Left kidney (tissue), 8 donors: Measurements from ENCODE around the gene TICAM2. TPM values are rescaled to one million over a fixed set of nuclear protein-coding genes. Genes with fewer than 3 reads are reported as not detected.
"Not testable (repeated sequence)": the region's sequence is repeated elsewhere in the genome, so short reads cannot be mapped to it uniquely, and the experiment has no call there.

Experiments
- DNase-seq: peaks from one replicate; pipeline ENCODE4 v3.0.0-alpha.2; 2013
- long read RNA-seq, 8 donors: transcript quantifications; one replicate each; lab custom pipeline, GENCODE V29; 2026
- polyA plus RNA-seq: library from polyadenylated mRNA; unstranded; fragments of 120-200 nt; gene quantifications from one replicate; pipeline ENCODE4 v1.2.1, GENCODE V29; 2013; ENCODE audit not compliant: insufficient read length

TICAM2 gene, protein sequence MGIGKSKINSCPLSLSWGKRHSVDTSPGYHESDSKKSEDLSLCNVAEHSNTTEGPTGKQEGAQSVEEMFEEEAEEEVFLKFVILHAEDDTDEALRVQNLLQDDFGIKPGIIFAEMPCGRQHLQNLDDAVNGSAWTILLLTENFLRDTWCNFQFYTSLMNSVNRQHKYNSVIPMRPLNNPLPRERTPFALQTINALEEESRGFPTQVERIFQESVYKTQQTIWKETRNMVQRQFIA
- 2.1 TPM for polyA plus RNA-seq
- long read RNA-seq, donor 1, partial matches to known transcripts = 0 of 1 reads
- long read RNA-seq, donor 1, other reads (novel, unspliced or antisense) = 0 of 1 reads
- long read RNA-seq, donor 2, partial matches to known transcripts = 0 of 1 reads
- long read RNA-seq, donor 2, other reads (novel, unspliced or antisense) = 0 of 1 reads
- long read RNA-seq, donor 3, partial matches to known transcripts = 0 of 2 reads
- long read RNA-seq, donor 3, other reads (novel, unspliced or antisense) = 0 of 2 reads
- long read RNA-seq, donor 4 = 0 reads
- long read RNA-seq, donor 5 = 0 reads
- long read RNA-seq, donor 6, partial matches to known transcripts = 0 of 2 reads
- long read RNA-seq, donor 6, other reads (novel, unspliced or antisense) = 0 of 2 reads
- long read RNA-seq, donor 7, partial matches to known transcripts = 0 of 2 reads
- long read RNA-seq, donor 7, other reads (novel, unspliced or antisense) = 0 of 2 reads
- long read RNA-seq, donor 8 = 0 reads

- DNase-seq = peak; percentile 43
Measured at GRCh38 chr5:115601701-115602590, at the start of gene TICAM2. Gene TICAM2 (minus strand): TSS chr5:115602479. CDS start chr5:115581256, 21,223 bp downstream.

DNA sequence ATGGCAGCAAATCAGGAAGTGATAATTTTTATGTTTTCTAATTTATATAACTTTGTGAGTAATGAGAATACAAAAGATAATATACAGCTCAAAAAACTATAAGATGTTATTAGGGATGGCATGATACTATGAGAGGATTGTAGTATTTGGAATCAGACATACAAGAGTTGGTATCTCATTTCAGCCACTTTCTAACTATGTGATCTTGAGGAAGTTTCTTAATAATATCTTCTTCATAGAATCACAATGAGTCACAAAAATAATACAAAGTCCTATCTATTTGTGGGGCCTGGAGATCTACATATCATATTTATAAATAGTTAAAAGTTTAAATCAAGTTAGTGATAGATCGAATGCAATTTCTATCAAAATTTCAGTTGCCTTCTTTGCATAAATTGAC, 47.3 kb upstream of the TICAM2 start:
- no peak for DNase-seq

DNA sequence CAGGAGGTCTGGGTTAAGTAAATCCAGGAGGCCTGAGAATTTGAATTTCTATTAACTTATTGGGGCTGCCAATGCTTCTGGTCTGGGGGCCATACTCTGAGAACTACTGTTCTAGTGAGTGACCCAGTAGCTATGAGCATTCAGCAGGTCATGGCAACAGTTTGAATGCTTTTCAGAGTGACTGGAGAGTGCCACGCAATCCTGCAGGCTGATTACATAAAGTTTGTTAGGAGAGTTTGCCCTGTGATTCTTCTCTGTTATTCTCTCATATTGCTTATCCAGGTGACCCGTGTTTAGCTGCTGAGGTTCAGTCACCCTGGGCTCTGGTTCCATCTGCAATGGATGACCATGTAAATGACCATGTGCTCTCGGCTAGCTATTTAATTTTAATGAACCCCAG, 45.8 kb upstream of the TICAM2 start:
- no peak for DNase-seq

- not testable (repeated sequence) for DNase-seq
Measured at GRCh38 chr5:115645386-115645785, 43.1 kb upstream of the TICAM2 start.

DNA sequence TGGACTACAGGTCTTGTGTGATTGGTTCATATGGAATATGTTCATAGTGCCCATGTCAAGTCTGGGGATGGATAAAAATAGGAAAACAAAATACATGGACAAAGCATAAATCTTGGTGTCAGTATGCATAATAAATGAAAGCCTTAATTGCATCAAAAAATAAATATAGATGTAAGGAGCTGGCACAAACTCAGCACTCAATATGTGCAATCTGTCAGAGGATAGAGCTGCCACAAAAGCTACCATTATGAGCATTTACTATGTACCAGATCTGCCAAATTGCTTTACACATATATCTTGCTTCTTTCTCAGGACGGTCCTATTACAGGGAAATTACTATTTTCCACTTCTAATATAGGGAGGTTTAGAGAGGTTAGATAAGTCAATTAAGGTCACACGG, 41.8 kb upstream of the TICAM2 start:
- DNase-seq = no peak

DNA sequence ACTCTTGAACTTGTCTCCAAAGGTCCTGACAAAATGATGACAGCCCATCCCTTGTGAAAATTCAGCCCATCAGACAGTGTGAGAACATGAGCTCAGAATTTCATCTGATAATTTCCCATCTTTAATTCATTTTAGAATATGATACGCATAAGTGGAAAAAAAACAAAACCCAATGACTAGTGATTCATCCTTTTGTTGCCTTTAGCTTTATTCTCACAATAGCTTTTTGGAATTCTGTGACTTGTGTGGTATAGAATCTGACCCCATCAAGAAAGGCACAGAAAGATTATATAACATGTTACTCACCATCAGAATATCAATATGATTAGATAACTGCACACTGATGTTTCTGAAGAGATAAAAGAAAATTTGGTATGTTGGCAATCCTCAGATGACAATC, 39.7 kb upstream of the TICAM2 start:
- DNase-seq = no peak

- DNase-seq = no peak
Measured at GRCh38 chr5:115640274-115640673, 38.0 kb upstream of the TICAM2 start.

- no peak for DNase-seq
Measured at GRCh38 chr5:115639377-115639776, 37.1 kb upstream of the TICAM2 start.

GRCh38 chr5:115637507-115637906, 35.2 kb upstream of the TICAM2 start:
- DNase-seq = no peak

DNA sequence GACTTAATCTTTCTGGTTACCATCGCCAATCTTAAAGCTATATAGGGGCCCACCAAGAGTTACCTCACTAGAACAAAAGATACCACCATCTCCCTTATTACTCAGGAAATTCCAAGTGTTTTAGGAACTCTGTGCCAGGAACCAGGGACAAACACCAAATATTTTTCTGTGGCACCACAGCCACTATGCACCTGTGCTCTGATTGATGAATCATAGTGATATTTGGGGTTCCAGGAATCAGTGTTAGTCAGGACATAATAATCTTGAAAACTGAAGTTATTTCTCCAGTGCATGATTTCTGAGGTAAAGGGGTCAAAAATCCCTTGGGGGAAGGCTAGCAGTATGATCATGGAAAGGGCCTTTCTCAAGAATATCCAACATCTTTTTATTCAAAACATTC, 33.7 kb upstream of the TICAM2 start:
- DNase-seq = no peak

GRCh38 chr5:115634343-115635132, 32.3 kb upstream of the TICAM2 start:
- DNase-seq = peak; percentile 86

DNA sequence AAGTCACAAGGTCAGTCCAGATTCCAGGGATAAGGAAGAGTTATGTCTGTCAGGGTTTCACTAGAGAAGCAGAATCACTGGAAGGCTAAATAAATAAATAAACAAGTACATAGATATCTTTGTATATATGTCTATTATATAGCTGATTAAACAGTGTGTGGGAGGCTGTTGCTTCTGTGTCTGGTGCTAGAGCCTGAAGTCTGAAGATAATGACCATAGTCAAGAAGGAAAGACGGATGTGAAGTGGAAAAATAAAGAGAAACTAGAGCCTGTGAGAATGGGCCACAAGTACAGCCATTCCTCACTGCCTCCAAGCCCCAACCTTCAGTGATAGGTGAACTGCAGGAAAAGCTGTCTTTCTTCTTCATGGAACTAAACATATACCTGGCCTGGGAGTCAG, 27.6 kb upstream of the TICAM2 start:
- no peak for DNase-seq

DNA sequence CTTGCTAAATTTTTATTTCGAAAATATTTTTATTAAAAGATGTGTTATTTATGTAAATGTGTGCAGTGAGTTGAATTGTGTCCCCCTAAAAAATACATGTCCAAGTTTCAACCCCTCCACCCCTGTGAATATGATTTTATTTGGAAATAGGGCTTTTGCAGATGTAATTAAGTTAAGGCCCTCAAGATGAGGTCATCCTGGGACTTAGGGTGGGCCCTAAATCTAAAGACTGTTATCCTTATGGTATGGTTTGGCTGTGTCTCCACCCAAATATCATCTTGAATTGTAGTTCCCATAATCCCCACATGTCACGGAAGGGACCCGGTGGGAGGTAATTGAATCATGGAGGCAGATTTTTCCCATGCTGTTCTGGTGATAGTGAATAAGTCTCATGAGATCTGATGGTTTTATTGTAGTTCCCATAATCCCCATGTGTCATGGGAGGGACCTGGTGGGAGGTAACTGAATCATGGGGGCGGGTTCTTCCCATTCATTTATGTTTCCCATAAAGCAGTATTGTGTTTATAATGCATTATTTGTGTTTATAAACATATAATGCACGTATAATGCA, 25.1 kb upstream of the TICAM2 start:
- DNase-seq = no peak

DNA sequence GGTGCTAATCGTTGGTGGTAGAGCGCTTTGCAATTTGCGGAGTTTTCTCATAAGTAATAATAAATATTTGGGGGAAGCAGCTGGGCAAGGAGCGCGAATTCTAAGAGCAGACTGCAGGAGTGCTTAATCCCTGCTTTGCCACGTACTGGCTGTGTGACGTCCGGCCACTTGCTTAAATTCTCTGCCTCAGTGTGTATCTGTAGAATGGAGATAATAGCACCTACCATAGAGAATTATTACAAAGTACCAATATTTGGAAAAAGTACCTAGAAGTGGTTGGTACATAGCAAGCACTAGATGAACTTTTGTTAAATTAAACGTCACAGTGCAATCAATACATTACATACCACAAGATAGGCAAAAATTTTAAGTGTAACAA, 24.2 kb upstream of the TICAM2 start:
- DNase-seq = no peak

- DNase-seq = peak; percentile 97
Measured at GRCh38 chr5:115625579-115626444, 23.5 kb upstream of the TICAM2 start, which contains the start of gene TMED7. Gene TMED7 (minus strand): TSS chr5:115626036. CDS start chr5:115625792, 244 bp downstream.

DNA sequence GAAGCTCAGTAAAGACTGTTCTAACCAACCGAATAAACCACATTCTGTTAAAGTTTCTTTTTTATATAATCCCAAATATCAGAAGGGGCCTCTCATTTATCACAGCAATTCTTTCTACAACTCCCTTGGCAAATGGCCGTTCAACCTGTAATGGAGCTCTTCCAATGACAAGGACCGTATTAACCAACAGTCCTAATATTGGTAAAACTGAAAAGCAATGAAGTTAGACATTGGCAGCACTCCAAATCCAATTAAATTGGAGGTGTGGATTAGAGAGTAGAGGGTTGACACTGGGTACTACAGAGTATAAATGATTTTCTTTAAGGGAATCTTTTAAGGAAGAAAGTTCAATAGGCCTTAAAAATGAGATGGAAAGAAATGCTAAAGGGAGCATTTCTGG, 22.7 kb upstream of the TICAM2 start:
- DNase-seq = no peak

DNA sequence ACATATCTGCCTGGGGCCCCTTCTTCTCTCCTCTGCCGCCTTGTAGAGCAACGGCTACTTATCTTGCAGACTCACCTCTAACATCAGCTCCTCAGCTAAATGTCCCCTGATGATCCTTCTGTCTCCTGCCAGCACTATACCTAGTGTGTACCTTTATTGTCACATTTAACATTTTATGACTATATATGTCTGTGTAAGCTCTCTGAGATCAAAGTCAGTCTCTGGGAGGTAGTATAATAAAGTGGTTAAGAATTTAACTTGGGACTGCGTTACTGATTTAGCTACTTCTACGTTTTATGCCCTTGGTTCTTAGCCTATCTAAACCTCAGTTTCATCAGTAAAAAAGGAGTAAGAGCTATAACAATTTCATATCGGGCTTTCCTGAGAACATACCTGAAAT, 21.4 kb upstream of the TICAM2 start:
- DNase-seq = no peak

GRCh38 chr5:115621365-115621900, 19.2 kb upstream of the TICAM2 start:
- DNase-seq = no peak

DNA sequence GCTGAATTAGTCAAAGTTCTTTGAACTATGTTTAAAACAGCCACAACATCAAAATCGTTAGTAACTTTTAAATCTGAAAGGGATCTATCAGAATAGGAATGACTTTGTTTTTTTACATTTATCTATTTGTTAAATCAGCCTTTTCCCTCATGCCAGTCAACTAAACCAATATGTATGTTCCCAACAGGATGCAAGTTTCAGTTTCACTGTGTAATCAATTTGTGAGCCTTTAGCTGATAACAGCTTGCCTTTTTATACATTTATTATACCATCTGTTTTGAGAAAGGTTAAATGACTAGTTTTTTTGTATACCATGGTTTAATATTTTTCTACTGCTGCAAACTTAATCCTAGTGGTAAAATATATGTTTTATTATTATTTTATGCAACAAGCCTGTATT, 14.6 kb upstream of the TICAM2 start:
- no peak for DNase-seq

DNA sequence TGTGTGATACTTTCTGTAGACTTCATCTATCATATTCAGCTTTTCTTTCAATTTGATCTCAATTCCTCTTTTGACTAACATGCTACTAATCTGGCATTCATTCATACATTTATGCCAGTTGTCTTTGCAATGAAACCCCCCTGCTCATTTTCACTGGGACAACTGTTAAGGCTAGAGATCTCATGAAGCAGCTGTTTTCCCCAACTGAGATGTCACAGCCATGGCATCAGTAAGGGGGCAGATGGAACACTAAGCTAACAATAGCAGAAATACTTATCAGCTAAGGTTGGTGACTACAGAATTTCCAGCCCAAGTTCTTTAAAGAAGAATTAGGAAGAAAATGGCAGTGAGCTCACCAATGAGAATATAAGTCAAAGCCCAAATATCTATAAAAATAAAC, 14.2 kb upstream of the TICAM2 start:
- no peak for DNase-seq
